Small intestine (tissue), 7 donors: Measurements from ENCODE around the gene COG5. TPM values are rescaled to one million over a fixed set of nuclear protein-coding genes. Genes with fewer than 3 reads are reported as not detected.
A peak's percentile ranks its signal among the peaks of the same experiment; 100 is the strongest.

Experiments used
- DNase-seq, 2 donors: peaks; one replicate each; pipeline versions ENCODE4 v3.0.0 to v3.0.0-alpha.2; 2013
- FAIRE-seq: peaks from 2 replicates; lab custom pipeline; 2012; peaks lifted over from hg19 to GRCh38; lab: Jason Lieb, UNC
- H3K27ac ChIP-seq, 3 donors: one replicate each; pipeline ENCODE4 v1.5.1; 2013; ENCODE audit warnings: low read length in 2 of 3, mild to moderate bottlenecking in 2 of 3, control low read depth in 1 of 3, inconsistent platforms in 1 of 3, low read depth in 1 of 3, moderate library complexity in 1 of 3
- H3K27me3 ChIP-seq, 3 donors: one replicate each; pipeline ENCODE4 v1.6.1; 2013; ENCODE audit warnings: low read length in 3 of 3, inconsistent platforms in 1 of 3; ENCODE audit not compliant: control insufficient read depth in 3 of 3, insufficient read depth in 3 of 3
- H3K36me3 ChIP-seq, 3 donors: one replicate each; pipeline ENCODE4 v1.6.1; 2013; ENCODE audit warnings: low read length in 3 of 3, inconsistent platforms in 1 of 3, low read depth in 1 of 3, mild to moderate bottlenecking in 1 of 3, moderate library complexity in 1 of 3; ENCODE audit not compliant: control insufficient read depth in 3 of 3, insufficient read depth in 2 of 3
- H3K4me1 ChIP-seq, 3 donors: one replicate each; pipeline ENCODE4 v1.6.1; 2013; ENCODE audit warnings: low read length in 2 of 3, inconsistent platforms in 1 of 3, low read depth in 1 of 3, mild to moderate bottlenecking in 1 of 3, moderate library complexity in 1 of 3; ENCODE audit not compliant: control insufficient read depth in 3 of 3, insufficient read depth in 2 of 3
- H3K4me3 ChIP-seq, 3 donors: one replicate each; pipeline ENCODE4 v1.5.1; 2013; ENCODE audit warnings: low read length in 3 of 3, control low read depth in 1 of 3, inconsistent platforms in 1 of 3, low read depth in 1 of 3, mild to moderate bottlenecking in 1 of 3, moderate library complexity in 1 of 3
- H3K9me3 ChIP-seq, 2 donors: one replicate each; pipeline ENCODE4 v1.6.1; 2013; ENCODE audit warnings: low read depth in 1 of 2, low read length in 1 of 2; ENCODE audit not compliant: control insufficient read depth in 2 of 2, insufficient read depth in 1 of 2
- WGBS, 3 donors: extraction: QIAGEN DNeasy Blood & Tissue Kit; methylation state at CpG; one replicate each; pipeline ENCODE4 v1.1.7; 2013; 5-methylcytosine and 5-hydroxymethylcytosine counted together
- polyA plus RNA-seq, 4 donors: library from polyadenylated mRNA; stranded (reverse) in 3 of 4; unstranded in 1 of 4; fragments of 200-250 nt in 3 of 4; fragments of 120-200 nt in 1 of 4; gene quantifications; one replicate each; pipeline versions ENCODE4 v1.2.1 to v1.2.3, GENCODE V29; 2013
- donor health status: healthy with polysubstance abuse.
- donor health status: control.
- donor health status: control.
- donor health status: Bipolar disorder and iron deficiency.
- donor health status: healthy.

The COG5 gene
- polyA plus RNA-seq, 4 donors: 10.3 to 41.6 (median 12.5) TPM

DNA sequence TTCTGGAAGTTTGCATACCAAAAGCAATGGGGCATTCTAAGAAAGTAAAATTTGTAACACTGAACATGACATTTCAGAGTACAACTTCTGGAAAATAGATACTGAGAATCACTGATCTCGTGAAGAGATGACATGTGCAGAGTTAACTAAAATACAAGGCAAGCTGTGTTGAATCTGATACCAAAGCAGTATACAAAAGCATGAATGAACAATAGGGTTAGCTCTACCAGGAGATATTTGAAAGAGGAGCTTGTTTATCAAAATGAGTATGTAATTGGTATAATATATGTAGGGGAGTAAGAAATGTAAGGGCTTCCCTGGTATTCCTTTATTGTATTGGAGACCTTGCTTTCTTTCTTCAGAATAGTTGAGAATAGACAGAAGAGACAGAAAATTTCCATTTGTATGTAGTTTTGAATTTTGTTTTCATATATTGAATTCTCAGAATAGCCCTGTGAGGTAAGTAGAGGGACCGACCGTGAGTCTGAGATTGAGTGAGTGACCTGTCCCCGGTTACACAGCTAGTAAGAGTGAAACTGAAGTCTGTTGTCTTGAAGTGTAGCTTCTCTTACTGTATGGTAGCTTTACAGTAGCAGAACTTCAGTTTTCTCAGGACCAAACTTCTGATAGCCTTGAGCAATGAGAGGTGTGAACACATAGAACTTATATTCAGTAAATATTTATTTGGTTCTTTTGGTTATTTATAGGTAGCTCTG lies 389.9 kb downstream of the COG5 start:
- H3K4me1 ChIP-seq: no peaks in the 10 kb centered on the region
- H3K9me3 ChIP-seq: no peaks in the 10 kb centered on the region
- peaks cover 0 to 6% (median 0%) of the 10 kb centered on the region in 3 donors for H3K36me3 ChIP-seq
- WGBS, 3 donors: 25 to 34% (median 32%) methylated on average over 4 of the region's 4 CpGs
- H3K27ac ChIP-seq: no peak overlapping the region
- no peak for DNase-seq
- no peak overlapping the region for H3K4me3 ChIP-seq
- H3K27me3 ChIP-seq: no peaks in the 10 kb centered on the region
- no peak for FAIRE-seq

GRCh38 chr7:107173191-107173590 lies 390.5 kb downstream of the COG5 start:
- H3K9me3 ChIP-seq: no peaks in the 10 kb centered on the region
- no peak overlapping the region for H3K27ac ChIP-seq
- no peaks in the 10 kb centered on the region for H3K4me1 ChIP-seq
- DNase-seq (no peak), FAIRE-seq (no peak)
- WGBS, 3 donors: 79 to 85% (median 83%) methylated on average over 2 of the region's 2 CpGs
- H3K27me3 ChIP-seq: no peaks in the 10 kb centered on the region
- H3K36me3 ChIP-seq: peaks cover 0 to 6% (median 0%) of the 10 kb centered on the region in 3 donors
- H3K4me3 ChIP-seq: no peak overlapping the region

- Histone ChIP-seq H3K4me3 (no peak overlapping the region), H3K27ac (no peak overlapping the region), H3K36me3 (peaks cover 0 to 6% (median 0%) of the 10 kb centered on the region in 3 donors), H3K9me3 (no peaks in the 10 kb centered on the region), H3K27me3 (no peaks in the 10 kb centered on the region), H3K4me1 (no peaks in the 10 kb centered on the region)
- peak; percentile 19 for FAIRE-seq
- 52 to 62% (median 52%) methylated on average over 4 of the region's 4 CpGs for WGBS, 3 donors
- DNase-seq: no peak
These were observed 391.3 kb downstream of the COG5 start for GRCh38 chr7:107172276-107173032.

DNA sequence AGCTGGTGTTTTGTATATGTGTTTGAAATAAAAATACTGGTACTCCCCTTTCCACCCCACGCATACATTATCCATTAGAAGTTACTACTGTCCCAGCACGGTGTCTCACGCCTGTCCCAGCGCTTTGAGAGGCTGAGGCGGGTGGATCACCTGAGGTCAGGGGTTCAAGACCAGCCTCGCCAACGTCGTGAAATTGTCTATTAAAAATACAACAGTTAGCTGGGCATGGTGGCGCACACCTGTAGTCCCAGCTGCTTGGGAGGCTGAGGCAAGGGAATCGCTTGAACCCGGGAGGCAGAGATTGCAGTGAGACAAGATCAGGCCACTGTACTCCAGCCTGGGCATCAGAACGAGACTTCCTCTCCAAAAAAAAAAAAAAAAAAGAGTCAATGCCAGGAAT lies 392.2 kb downstream of the COG5 start:
- no peaks in the 10 kb centered on the region for H3K27me3 ChIP-seq
- 91 to 93% (median 93%) methylated on average over 12 of the region's 12 CpGs for WGBS, 3 donors
- DNase-seq (no peak), FAIRE-seq (no peak)
- no peaks in the 10 kb centered on the region for H3K4me1 ChIP-seq
- peaks cover 0 to 6% (median 0%) of the 10 kb centered on the region in 3 donors for H3K36me3 ChIP-seq
- H3K27ac ChIP-seq: no peak overlapping the region
- H3K9me3 ChIP-seq: no peaks in the 10 kb centered on the region
- H3K4me3 ChIP-seq: no peak overlapping the region

GRCh38 chr7:107170051-107170915 lies 393.4 kb downstream of the COG5 start:
- Histone ChIP-seq H3K36me3 (peaks cover 0 to 6% (median 0%) of the 10 kb centered on the region in 3 donors), H3K4me3 (peak overlapping the region; percentile 69 to 100 (median 94)), H3K4me1 (peaks cover 0 to 3% (median 0%) of the 10 kb centered on the region in 3 donors), H3K27ac (peak overlapping the region; percentile 35 to 100 (median 90)), H3K27me3 (no peaks in the 10 kb centered on the region), H3K9me3 (no peaks in the 10 kb centered on the region)
- WGBS, 3 donors: 6 to 9% (median 8%) methylated on average over 13 of the region's 13 CpGs
- FAIRE-seq (no peak), DNase-seq (peak in 1 of 2 donors; percentile 32)

DNA sequence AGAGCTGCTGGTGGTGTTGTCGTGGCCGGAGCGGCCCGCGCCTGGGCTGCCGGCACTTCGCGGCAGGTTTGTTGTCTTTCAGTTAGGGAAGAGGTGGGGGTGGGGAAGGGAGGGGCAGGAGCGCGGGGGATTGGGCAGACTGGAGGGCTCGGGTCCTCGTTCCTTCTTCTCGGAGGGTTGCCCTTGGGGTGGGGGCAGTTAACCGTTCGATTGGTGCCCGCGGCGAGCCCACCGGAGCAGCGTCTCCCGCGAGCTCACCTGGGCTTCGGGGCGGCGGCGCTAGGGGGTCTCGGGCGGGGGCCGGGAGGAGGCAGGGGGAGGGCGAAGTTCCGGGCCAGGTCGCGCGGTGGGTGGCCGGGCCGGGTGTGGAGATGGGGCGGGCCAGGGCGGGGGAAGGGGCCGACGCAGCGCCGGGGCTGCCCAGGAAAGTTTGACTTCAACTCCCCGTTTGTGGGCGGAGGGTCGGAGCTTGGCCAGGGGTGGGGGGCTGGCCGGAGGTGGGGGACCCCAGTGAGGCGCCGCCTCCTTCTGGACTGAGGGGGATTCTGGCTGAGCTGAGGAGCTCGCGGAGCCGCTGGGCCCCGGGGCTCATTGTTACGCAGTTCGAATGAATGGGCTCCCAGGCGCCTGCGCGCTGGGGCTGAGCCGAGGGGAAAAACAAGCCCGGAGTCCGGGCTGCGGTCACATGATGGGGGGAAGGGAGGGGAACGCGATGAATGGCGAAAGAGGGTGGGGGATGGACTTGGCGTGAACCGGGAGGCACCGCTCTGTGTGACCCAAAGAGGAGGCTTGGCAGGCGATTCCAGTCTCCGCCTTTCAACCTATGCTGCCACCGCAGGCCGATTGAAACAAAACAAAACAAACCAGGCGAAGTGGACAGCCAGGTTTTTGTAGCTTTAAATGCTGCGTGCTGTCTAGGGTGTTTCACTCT lies 394.3 kb downstream of the COG5 start:
- H3K36me3 ChIP-seq: peaks cover 0 to 6% (median 0%) of the 10 kb centered on the region in 3 donors
- DNase-seq: peak; percentile 97 to 98
- no peaks in the 10 kb centered on the region for H3K27me3 ChIP-seq
- no peak for FAIRE-seq
- peaks cover 0 to 3% (median 0%) of the 10 kb centered on the region in 3 donors for H3K4me1 ChIP-seq
- H3K4me3 ChIP-seq: peak overlapping the region; percentile 69 to 100 (median 94)
- 1% methylated on average over 50 to 73 of the region's 73 CpGs for WGBS, 3 donors
- no peaks in the 10 kb centered on the region for H3K9me3 ChIP-seq
- peak overlapping the region; percentile 82 to 100 (median 90) for H3K27ac ChIP-seq

GRCh38 chr7:107168233-107169119 lies 395.2 kb downstream of the COG5 start, which contains the start of gene HBP1:
TSS of gene HBP1 (plus strand) at chr7:107169003. CDS start at chr7:107179894, 10,891 bp downstream.
- Histone ChIP-seq H3K36me3 (peaks cover 0 to 6% (median 0%) of the 10 kb centered on the region in 3 donors), H3K4me1 (peaks cover 0 to 3% (median 0%) of the 10 kb centered on the region in 3 donors), H3K27ac (peak within 1 kb of the TSS; percentile 90 to 100 (median 97)), H3K9me3 (no peaks in the 10 kb centered on the region), H3K27me3 (no peaks in the 10 kb centered on the region), H3K4me3 (peak within 1 kb of the TSS; percentile 69 to 100 (median 94))
- FAIRE-seq: peak; percentile 73
- peak; percentile 100 for DNase-seq
- WGBS, 3 donors: 0% methylated on average over 43 to 44 of the region's 44 CpGs
